ENCODE results near the gene NTNG1. TPM values are rescaled to one million over a fixed set of nuclear protein-coding genes. Genes with fewer than 3 reads are reported as not detected.

NTNG1 gene
- total RNA-seq, 1 experiment from 2014 or later, result 1.5 TPM

DNA sequence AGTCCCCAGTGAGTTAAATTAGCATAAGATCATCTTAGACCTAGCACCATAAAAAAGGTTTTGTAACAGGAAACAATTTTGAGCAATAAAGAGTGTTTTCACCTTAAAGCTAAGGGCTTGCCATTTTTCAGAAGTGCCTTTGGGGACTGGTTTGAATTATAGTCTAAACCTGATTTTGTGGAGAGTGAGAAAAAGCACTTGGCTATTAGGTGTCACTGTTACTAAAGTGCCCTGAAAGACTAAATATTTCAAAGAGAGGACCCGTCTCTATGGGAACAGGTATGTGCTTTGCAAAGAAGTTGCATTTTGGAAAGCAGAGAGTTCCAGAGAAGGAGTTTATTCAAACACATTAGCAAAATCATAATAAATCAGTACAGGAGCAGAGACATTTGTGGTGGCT, 9.1 kb downstream of the NTNG1 start:
- H3K27ac ChIP-seq (ENCODE audit: insufficient read length, low read depth, low read length), result no peak overlapping the region
- no peak overlapping the region for H3K23ac ChIP-seq (ENCODE audit: insufficient read length, low read depth, low read length)
- H3K36me3 Mint-ChIP-seq (ENCODE audit: insufficient read depth in 1 of 3, low read depth in 3 of 3), result no peaks in the 10 kb centered on the region
- no peak overlapping the region for H4K5ac ChIP-seq (ENCODE audit: insufficient read length, low read depth, low read length)
- H2AK5ac ChIP-seq (ENCODE audit: insufficient read length, low read length), result no peak overlapping the region
- no peak overlapping the region for H2AFZ ChIP-seq (ENCODE audit: low read length)
- no peak overlapping the region for H2BK12ac ChIP-seq (ENCODE audit: insufficient read length, low read depth, low read length)
- no peaks in the 10 kb centered on the region for H3K79me2 ChIP-seq (ENCODE audit: insufficient read depth, low read length)
- no peaks in the 10 kb centered on the region for H3K9me3 ChIP-seq (ENCODE audit: control insufficient read depth, low read depth, low read length)
- no peaks in the 10 kb centered on the region for H3K4me1 Mint-ChIP-seq
- no peaks in the 10 kb centered on the region for H3K27me3 ChIP-seq (ENCODE audit: insufficient read depth, low read length)
- H3T11ph ChIP-seq (ENCODE audit: low read length), result no peak overlapping the region
- no peaks in the 10 kb centered on the region for H4K20me1 ChIP-seq (ENCODE audit: control insufficient read depth, insufficient read depth, insufficient read length)
- no peaks in the 10 kb centered on the region for H3K23me2 ChIP-seq (ENCODE audit: insufficient read length, low read depth, low read length, poor library complexity, severe bottlenecking)
- H3K9ac ChIP-seq (ENCODE audit: extremely low read depth, insufficient read length, low read length), result no peak overlapping the region
- no peak overlapping the region for H2BK5ac ChIP-seq (ENCODE audit: insufficient read length, low read length)
- no peak overlapping the region for H2BK15ac ChIP-seq (ENCODE audit: low read depth, low read length)
- H3K27ac Mint-ChIP-seq, result no peak overlapping the region
- no peak overlapping the region for H2BK20ac ChIP-seq (ENCODE audit: low read depth, low read length, poor library complexity, severe bottlenecking)
- H3K9me3 Mint-ChIP-seq, result no peaks in the 10 kb centered on the region
- no CpG with 5 or more reads among the region's 1 CpG for WGBS (ENCODE audit: extremely low coverage, insufficient read length, low lambda C conversion rate)
- TF ChIP-seq, protein P1, sequence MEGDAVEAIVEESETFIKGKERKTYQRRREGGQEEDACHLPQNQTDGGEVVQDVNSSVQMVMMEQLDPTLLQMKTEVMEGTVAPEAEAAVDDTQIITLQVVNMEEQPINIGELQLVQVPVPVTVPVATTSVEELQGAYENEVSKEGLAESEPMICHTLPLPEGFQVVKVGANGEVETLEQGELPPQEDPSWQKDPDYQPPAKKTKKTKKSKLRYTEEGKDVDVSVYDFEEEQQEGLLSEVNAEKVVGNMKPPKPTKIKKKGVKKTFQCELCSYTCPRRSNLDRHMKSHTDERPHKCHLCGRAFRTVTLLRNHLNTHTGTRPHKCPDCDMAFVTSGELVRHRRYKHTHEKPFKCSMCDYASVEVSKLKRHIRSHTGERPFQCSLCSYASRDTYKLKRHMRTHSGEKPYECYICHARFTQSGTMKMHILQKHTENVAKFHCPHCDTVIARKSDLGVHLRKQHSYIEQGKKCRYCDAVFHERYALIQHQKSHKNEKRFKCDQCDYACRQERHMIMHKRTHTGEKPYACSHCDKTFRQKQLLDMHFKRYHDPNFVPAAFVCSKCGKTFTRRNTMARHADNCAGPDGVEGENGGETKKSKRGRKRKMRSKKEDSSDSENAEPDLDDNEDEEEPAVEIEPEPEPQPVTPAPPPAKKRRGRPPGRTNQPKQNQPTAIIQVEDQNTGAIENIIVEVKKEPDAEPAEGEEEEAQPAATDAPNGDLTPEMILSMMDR (conservative IDR thresholded peaks at IDR 0.05), result no peak
- no peak overlapping the region for H3K4ac ChIP-seq (ENCODE audit: low read depth, low read length)
- no peak overlapping the region for H3K4me2 ChIP-seq (ENCODE audit: insufficient read depth, insufficient read length, low read length)
- no peak overlapping the region for H4K8ac ChIP-seq (replicated peaks; ENCODE audit: insufficient read length, low read depth, low read length)
- DNase-seq, result no peak
- H3K27me3 Mint-ChIP-seq (ENCODE audit: low read depth), result no peaks in the 10 kb centered on the region
- H2BK120ac ChIP-seq (ENCODE audit: low read depth, low read length, poor library complexity, severe bottlenecking), result no peak overlapping the region
- H3K79me1 ChIP-seq (ENCODE audit: insufficient read depth, low read depth, low read length, poor library complexity, severe bottlenecking), result no peaks in the 10 kb centered on the region
- no peak overlapping the region for H3K56ac ChIP-seq (ENCODE audit: insufficient read length, low read depth, low read length)
- H4K91ac ChIP-seq (ENCODE audit: insufficient read length, low read depth, low read length), result no peak overlapping the region
- H3K4me3 Mint-ChIP-seq, result no peak overlapping the region
- H3K18ac ChIP-seq (ENCODE audit: insufficient read length, low read depth, low read length), result no peak overlapping the region
- no peaks in the 10 kb centered on the region for H3K4me1 ChIP-seq (ENCODE audit: insufficient read depth, low read length)
- H3K14ac ChIP-seq (ENCODE audit: insufficient read depth, low read length), result no peak overlapping the region
